HG03342 (cell line): ENCODE results near the gene LRRFIP1.

Source experiments
- ATAC-seq: cut with Tn5 transposase; IDR thresholded peaks from one replicate; pipeline ENCODE4 v1.9.1; 2021; ENCODE audit warnings: mild to moderate bottlenecking, moderate library complexity; ENCODE audit not compliant: unreplicated experiment

Gene LRRFIP1

DNA sequence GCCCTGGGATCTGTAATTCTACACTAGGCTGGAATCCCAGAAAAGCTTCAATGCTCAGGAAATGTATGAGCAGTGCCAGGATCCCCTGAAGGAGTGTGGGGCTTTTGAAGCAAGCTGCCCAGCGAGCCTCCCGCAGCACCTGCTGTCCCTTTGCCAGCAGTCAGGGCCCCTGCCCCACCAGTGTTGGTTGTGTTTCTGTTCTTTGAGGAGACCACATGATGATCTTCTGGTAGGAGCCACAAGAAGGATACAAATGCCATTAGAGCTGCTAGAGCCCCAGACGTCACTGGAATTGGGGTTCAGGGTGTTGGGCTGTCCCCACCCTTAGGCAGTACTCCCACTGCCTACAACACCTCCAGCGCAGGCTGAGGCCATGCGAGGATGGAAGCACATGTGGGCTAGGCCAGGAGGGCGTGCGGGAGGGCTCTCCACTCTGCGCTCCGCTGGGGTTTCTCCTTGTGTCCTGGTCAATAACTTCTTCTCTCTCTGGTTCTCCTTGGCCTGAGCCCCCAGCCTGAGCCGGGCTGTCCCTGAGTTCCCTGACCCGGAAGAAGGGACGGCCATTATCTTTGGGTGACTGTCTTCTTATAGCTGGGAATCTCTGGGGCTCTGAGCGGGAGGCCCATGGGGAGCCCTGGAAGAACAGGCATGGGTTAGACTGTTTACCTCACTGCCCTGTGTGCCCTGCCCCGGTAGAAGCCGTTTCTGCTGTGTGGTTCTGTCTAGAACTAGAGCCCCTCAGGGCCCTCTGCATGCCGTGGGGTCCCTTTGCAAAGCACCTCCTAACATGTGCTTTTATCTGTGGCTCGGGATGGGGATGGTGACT is 73.9 kb downstream of the LRRFIP1 start:
- no peak for ATAC-seq

DNA sequence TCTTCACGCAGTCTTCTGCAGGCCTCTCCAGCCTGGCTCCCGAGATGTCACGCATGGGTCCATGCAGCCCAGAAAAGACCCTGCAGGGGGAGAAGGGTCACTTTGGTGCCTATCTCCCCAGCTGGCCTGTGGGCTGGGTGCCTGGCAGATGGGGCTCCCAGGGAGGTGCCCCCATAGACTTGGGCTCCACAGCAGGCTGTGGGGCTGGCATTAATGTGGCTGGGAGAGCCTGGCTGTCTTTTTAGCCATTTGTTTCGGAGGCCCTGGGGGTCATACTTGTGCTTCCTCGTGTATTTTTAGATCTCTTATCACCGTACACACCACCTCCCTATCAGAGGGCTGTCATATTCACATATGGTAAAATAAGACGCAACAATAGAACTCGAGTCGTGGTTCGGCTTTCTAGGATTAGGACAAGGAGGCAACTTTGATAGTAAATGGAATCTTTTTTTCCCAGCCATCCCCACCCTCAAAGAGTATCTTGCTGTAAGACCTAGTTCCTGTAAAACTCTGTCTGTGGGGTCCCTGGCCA is 74.5 kb downstream of the LRRFIP1 start:
- ATAC-seq = no peak

GRCh38 chr2:237702441-237703391 is 75.3 kb downstream of the LRRFIP1 start:
- no peak for ATAC-seq

DNA sequence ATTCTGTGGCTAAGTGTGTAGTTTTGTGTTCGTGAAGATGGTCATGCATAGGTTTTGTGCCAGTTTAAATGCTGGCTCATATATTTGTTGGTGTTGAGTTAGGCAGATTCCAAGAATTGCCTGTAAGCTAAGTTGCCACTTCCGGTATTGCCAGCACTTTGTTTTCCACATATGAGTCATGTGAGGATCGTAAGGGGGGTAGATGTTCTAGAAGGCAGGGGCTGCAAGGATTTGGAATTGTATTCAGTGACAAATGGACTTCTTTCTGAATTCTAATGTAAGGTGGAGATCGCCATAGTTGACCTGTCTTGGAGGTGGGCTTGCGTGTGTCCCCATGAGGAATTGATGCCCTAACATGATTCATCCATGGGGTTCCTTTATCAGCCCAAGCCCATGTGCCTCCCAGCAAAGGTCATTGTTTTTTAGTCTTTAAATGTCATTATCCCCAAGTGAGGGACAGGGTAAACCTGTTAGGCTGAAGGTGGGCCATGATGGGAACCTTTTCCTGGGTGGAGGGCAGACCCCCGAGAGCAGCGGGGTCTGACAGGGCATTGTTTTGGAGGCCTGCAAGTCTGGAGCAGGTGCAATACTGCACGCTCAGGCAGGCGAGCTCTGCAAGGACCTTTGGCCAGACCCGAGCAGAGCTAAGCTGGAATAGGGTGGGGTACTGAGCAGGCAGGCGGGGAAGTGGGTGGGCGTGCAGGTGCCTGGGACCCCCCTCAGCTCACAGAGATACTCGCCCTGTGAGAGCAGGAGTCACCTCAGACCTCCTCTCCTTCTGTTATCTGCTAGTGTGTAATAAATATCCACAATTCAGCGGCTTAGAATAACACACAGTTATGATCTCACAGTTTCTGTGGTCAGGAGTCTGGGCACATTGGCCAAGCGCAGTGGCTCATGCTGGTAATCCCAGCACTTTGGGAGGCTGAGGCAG is 77.4 kb downstream of the LRRFIP1 start:
- ATAC-seq = no peak

GRCh38 chr2:237706257-237706656 is 78.9 kb downstream of the LRRFIP1 start:
- ATAC-seq = no peak

DNA sequence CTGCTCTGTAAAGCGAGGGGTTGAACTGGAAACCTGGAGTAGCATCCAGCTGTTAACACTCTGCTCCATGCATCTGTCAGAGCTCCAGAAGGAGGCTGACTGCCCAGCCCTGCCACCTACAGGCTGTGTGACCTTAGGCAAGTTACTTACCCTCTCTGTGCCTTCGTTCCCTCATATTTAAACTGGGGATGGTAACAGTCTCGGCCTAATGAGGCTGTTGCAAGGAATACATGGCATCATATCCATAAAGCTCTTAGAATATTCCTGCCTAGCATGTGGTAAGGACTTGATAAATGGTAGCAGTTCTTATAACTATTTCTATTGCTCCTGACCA is 80.6 kb downstream of the LRRFIP1 start:
- ATAC-seq = no peak

- ATAC-seq = no peak
These were observed 81.1 kb downstream of the LRRFIP1 start for GRCh38 chr2:237708491-237708890.

GRCh38 chr2:237708961-237709360 is 81.6 kb downstream of the LRRFIP1 start:
- ATAC-seq = no peak

GRCh38 chr2:237711458-237712150 is 84.2 kb downstream of the LRRFIP1 start:
- ATAC-seq = no peak

DNA sequence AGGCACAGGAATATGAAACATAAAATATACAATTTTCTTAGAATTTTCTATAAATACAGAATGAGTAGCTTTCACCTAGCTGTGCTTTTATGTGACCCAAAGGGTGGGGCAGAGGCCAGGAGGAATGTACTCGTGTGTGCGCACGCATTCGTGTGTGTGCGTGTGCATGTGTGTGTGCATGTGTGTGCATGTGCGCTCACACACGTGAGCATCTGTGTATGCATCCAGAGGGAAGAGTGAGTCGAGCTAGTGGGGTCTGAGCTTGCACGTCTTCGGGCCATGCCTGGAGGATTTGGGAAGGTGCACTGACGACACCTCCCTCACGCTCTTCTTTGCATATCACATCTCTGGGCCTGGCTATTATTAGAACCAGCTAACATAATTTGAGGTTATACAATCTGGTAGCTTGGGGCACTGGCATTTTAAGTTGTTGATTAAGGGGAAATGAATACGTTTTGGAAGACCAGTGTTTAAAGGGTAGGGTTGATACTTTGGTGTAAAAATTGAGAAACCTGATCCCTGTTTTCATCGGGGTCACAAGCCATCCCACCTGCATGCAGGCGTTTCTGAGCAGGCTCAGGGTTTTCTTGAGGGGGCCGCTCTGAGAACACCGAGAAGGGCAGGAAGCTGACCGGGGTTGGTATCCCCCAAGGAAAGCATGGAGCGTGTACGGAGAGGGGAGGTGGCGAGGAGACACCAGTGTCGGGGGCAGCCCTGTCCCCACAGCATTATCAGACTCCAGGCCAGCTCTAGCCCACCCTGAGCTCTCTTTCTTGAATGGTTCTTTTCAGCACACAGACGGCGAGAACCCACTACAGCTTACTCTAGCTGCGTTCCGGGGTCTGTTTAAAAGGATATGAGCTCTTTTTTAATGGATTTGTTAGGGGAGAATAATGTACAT is 85.3 kb downstream of the LRRFIP1 start:
- no peak for ATAC-seq

DNA sequence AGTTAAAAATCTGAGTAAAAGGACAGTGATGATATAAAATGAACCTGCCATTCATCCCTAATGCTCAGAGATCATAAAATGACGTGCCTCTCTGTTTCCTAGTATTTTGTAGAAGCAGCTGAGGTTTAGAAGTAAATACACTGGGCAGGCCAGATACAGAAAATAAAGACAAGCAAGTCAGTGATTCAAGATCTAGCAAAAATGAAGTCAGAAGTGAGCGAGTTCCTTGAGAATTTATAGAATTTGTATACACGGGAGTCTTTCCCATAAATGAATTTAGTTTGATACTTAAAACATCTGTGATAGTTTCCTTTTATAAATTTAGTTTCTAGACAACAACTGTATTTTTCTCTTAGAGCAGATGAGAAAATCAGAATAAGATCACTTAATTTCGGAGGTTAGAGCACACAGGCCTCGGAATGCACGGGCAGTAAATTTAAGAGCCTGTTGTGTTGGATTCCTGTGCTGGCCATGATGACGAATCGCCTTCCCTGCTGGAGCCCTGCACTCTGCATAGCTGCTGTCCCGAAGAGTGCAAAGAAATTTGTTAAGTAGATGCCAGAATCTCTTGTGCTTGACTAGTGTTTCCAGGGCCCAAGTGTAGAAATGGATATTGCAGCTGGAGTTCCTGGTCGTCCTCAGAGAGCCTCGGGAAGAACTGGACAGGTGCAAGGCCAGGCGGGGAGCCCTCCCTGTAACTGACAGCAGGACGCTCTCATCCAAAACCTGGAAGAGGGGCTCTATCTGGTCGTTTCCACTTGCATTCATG is 87.5 kb downstream of the LRRFIP1 start:
- no peak for ATAC-seq

DNA sequence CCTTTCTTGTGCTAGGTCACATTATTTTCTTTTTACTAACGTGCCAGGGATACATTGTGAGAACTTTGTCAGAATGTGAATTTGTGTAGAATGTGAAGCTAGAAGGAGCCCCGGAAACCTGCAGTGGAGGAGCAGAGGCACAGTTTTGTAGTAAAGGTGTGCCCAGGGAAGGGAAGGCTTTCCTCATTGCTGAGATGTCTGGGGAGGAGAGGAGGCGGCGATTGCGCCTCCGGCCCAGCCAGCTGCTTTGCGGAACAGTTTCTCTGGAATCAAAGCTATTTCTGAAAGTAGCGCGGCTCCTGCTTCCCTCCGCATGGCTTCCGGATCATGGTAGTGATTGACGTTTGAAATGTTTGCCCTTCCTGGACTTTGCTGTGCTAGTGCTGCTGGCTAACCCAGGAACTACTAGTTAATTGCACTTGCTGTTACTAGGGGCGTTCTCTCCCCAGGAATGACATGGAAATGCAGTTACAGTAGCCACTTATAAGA is 88.1 kb downstream of the LRRFIP1 start:
- no peak for ATAC-seq

DNA sequence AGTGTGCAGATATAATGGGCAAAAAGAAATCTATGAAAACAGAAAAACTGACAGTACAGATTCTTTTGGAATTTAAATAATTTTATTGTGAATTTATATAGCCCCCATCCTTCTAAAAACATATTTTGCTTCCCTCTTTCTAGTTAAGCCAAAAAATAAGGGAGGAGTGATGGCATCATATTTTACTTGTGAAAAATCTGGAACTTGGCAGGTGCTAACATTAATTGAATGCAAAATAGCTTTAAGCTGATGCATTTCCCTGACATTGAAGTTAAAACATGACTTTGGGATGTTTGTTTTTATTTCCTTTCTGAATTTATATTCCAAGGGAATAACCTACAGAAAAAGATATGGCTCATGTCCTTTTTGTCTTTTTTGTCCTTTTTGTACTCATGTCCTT is 88.6 kb downstream of the LRRFIP1 start:
- ATAC-seq = no peak

DNA sequence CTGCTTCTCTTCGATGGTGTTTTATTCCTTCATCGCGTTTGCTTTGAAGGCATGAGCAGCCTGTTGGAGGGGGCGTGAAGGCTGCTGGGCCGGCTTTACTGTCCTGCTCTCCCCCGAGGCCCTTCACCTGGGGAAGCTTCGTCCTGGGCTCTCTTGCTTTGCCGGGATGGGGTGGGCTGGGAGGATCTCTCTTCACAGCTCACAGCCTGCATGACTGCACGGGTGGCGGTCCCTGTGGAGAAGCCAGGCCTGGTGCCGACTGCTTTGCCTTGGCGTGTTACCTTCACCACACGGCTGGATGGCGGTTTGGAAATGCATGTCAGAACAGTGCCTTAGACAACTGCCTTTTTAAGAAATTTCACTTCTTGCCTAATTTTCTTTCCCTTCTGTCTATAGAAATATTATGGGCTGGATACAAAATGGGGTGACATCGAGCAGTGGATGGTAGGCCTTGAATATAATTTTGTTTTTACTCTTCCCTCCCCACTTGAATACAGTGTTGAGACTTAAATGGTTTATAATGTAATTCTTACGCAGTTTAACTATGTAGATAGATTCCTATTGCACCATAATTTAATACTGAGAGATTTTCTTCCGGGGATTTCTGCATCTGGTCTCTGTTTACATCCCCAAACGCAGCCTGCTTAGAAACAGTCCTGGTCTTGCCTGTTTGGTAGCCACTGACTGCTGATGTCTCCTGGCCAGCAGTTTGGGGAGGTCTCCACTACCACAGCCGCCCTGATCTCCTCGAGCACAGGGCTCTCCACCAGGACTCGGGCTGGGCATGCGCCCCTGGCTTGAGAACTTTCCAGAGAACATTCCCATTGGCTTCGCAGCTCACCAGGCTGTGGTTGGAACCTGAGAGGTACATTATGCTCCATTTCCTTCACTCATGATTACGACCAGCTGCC is 90.2 kb downstream of the LRRFIP1 start:
- no peak for ATAC-seq

GRCh38 chr2:237718277-237718634 is 90.9 kb downstream of the LRRFIP1 start:
- no peak for ATAC-seq

GRCh38 chr2:237720444-237720843 is 93.1 kb downstream of the LRRFIP1 start:
- no peak for ATAC-seq

- ATAC-seq = no peak
These were observed 93.6 kb downstream of the LRRFIP1 start for GRCh38 chr2:237720957-237721356.
